Pancreas (tissue), 10 donors: ENCODE data around the gene CDYL2. TPM values are rescaled to one million over a fixed set of nuclear protein-coding genes. Genes with fewer than 3 reads are reported as not detected.

Experiments used
- ATAC-seq, 4 donors: fragments of 200-7000 bp; cut with Tn5 transposase; one replicate each; pipeline versions ENCODE4 v1.8.0 to v1.9.1; 2020; ENCODE audit warnings: mild to moderate bottlenecking in 4 of 4, moderate library complexity in 4 of 4
- DNase-seq, 6 donors: peaks; one replicate each; pipeline ENCODE4 v3.0.0-alpha.2; 2020
- FAIRE-seq: peaks from 2 replicates; lab custom pipeline; 2012; peaks lifted over from hg19 to GRCh38; lab: Jason Lieb, UNC
- H3K27ac ChIP-seq, 4 donors: fragments of 200-600 bp; sonication (generic); 1 replicate in 3 of 4; 2 replicates in 1 of 4; pipeline versions ENCODE4 v1.5.0 to v1.8.0; 2020
- H3K27me3 ChIP-seq, 4 donors: fragments of 200-600 bp; one replicate each; pipeline ENCODE4 v1.8.0; 2021
- H3K36me3 ChIP-seq, 3 donors: fragments of 200-600 bp; sonication (generic) in 1 of 3; one replicate each; pipeline versions ENCODE4 v1.5.0 to v1.8.0; 2020 to 2021
- H3K4me1 ChIP-seq, 3 donors: fragments of 200-600 bp; one replicate each; pipeline ENCODE4 v1.8.0; 2021
- H3K4me3 ChIP-seq, 4 donors: fragments of 200-600 bp; sonication (generic) in 2 of 4; one replicate each; pipeline versions ENCODE4 v1.5.0 to v1.8.0; 2020 to 2021
- H3K9me3 ChIP-seq, 4 donors: fragments of 200-600 bp; one replicate each; pipeline ENCODE4 v1.8.0; 2021
- WGBS, 2 donors: extraction: QIAGEN DNeasy Blood & Tissue Kit; methylation state at CpG; one replicate each; pipeline ENCODE4 v1.1.7; 2013; 5-methylcytosine and 5-hydroxymethylcytosine counted together
- intact Hi-C, 3 donors: fragments of 100-400 bp; cut with DNase I; formaldehyde crosslinking; loops; one replicate each; pipeline versions ENCODE4 v1.11.1 to v1.14.2; 2022
- polyA plus RNA-seq, 2 donors: library from polyadenylated mRNA; stranded (reverse); fragments of 200-250 nt; gene quantifications; one replicate each; pipeline ENCODE4 v1.2.3, GENCODE V29; 2013
- total RNA-seq, 6 donors: library from RNA; stranded (reverse); fragmentation: NEBNext Ultra II Directional in 4 of 6; extraction: Animal tissue kit (Norgen Biotek cat#: 25700) in 4 of 6; gene quantifications; one replicate each; pipeline versions ENCODE4 v1.2.1 to v1.2.4, GENCODE V29; 2021 to 2023
- TF ChIP-seq, protein P1 (sequence below), 4 donors: fragments of 200-600 bp; sonication (generic) in 3 of 4; IDR thresholded peaks; one replicate each; pipeline versions ENCODE4 v1.5.0 to v1.8.0; 2021; ENCODE audit warnings: antibody characterized with exemption in 4 of 4
- donor health status: healthy with polysubstance abuse.
- donor health status: DM: no; HTN: no; CAD: no; lungs with moderate emphysema.
- donor health status: DM: no; HTN: no; CAD: no.
- donor health status: control.
- donor health status: control.
- donor health status: Bipolar disorder and iron deficiency.
- donor health status: DM: yes; HTN: yes; CAD: no.
- donor health status: DM: no; HTN: no; CAD: no.
- donor health status: DM: no; HTN: no; CAD: no.
- donor health status: DM: yes; HTN: yes; CAD: no.

CDYL2 gene
- total and polyA plus RNA-seq, 8 donors, result 0.61 to 7.1 (median 3.1) TPM

DNA sequence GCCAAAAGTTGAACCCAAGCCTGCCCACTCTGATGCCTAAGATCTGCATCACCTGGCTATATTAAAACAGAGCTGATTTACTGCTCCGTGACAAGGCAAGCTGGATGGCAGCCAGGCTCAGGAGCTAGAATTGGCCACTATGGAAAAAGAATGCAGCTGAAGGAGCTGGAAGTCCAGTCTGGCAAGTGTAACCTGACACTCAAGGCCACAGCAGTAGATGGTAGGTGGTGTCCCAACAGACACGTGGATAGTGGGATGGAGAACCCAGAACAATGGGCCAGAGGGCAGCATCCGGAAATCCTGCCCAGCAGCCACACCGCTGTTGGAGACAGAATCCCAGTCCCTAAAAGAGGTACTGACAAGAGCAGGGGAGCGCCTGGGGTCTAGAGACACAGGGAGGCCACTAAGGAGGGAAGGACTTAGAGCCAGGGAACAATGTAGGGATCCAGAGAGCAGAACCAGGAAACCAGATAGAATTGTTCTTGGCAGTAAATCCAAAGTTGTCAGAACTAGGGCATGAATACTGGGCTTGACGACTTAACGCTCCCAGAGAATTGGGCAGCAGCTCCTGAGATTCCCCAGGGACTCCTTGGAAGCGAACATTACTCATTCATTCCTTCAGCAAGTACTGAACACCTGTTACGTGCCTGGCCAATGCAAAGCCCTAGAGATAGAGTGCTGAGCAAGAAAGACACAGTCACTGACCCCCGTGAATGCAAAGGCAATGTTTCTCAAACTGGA is 85.7 kb downstream of the CDYL2 start:
- FAIRE-seq (no peak), ATAC-seq (peak; percentile 90 to 95 (median 92)), DNase-seq (peak; percentile 68 to 81 (median 76))
- TF ChIP-seq, protein P1, sequence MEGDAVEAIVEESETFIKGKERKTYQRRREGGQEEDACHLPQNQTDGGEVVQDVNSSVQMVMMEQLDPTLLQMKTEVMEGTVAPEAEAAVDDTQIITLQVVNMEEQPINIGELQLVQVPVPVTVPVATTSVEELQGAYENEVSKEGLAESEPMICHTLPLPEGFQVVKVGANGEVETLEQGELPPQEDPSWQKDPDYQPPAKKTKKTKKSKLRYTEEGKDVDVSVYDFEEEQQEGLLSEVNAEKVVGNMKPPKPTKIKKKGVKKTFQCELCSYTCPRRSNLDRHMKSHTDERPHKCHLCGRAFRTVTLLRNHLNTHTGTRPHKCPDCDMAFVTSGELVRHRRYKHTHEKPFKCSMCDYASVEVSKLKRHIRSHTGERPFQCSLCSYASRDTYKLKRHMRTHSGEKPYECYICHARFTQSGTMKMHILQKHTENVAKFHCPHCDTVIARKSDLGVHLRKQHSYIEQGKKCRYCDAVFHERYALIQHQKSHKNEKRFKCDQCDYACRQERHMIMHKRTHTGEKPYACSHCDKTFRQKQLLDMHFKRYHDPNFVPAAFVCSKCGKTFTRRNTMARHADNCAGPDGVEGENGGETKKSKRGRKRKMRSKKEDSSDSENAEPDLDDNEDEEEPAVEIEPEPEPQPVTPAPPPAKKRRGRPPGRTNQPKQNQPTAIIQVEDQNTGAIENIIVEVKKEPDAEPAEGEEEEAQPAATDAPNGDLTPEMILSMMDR (IDR thresholded peaks at IDR 0.05), result no peak
- 49 to 51% methylated on average over 10 of the region's 10 CpGs for whole genome bisulfite sequencing, 2 donors
- H3K27me3 ChIP-seq, result no peaks in the 10 kb centered on the region
- H3K36me3 ChIP-seq, result no peaks in the 10 kb centered on the region
- intact Hi-C loops, result no loop called here
- no peak overlapping the region for H3K4me3 ChIP-seq
- H3K27ac ChIP-seq, result peak overlapping the region; percentile 32 to 67 (median 56)
- H3K4me1 ChIP-seq, result peaks cover 0 to 19% (median 6%) of the 10 kb centered on the region in 3 donors
- H3K9me3 ChIP-seq, result no peaks in the 10 kb centered on the region

DNA sequence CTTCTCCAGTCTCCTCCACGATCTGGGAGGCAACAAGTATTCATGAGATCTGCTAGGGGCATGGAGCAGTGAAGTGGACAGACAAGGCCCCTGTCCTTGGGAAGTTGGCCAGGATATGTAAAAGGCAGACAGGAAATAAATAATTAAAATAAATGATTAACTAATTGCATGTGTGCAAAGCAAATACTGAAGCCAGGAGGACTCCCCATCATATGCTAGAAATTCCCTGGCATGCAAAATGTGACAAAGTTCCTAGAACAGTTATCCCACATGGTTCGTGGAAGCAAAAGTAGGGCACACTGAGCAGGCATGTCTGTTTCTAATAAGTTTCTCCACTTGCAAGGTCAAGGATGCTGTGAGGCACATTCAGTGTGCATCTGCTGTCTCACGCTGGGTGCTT is 86.8 kb downstream of the CDYL2 start:
- Histone ChIP-seq H3K27ac (no peak overlapping the region), H3K4me3 (no peak overlapping the region), H3K27me3 (no peaks in the 10 kb centered on the region), H3K36me3 (no peaks in the 10 kb centered on the region), H3K4me1 (peaks cover 0 to 19% (median 6%) of the 10 kb centered on the region in 3 donors), H3K9me3 (no peaks in the 10 kb centered on the region)
- 53 to 63% methylated on average over 3 of the region's 3 CpGs for WGBS, 2 donors
- intact Hi-C loops, result no loop called here
- FAIRE-seq, result no peak
- TF ChIP-seq, protein P1 (IDR thresholded peaks at IDR 0.05), result no peak
- peak in 2 of 6 donors; percentile 16 to 18 for DNase-seq
- ATAC-seq, result peak; percentile 32 to 71 (median 62)

GRCh38 chr16:80716564-80717139 is 87.7 kb downstream of the CDYL2 start:
- TF ChIP-seq, protein P1 (IDR thresholded peaks at IDR 0.05), result no peak
- DNase-seq, result no peak
- intact Hi-C loops, result no loop called here
- Histone ChIP-seq H3K27ac (no peak overlapping the region), H3K36me3 (no peaks in the 10 kb centered on the region), H3K4me3 (no peak overlapping the region), H3K4me1 (peaks cover 0 to 19% (median 6%) of the 10 kb centered on the region in 3 donors), H3K27me3 (no peaks in the 10 kb centered on the region), H3K9me3 (no peaks in the 10 kb centered on the region)
- no peak for FAIRE-seq
- WGBS, 2 donors, result 81 to 97% methylated on average over 2 of the region's 2 CpGs
- ATAC-seq, result no peak

DNA sequence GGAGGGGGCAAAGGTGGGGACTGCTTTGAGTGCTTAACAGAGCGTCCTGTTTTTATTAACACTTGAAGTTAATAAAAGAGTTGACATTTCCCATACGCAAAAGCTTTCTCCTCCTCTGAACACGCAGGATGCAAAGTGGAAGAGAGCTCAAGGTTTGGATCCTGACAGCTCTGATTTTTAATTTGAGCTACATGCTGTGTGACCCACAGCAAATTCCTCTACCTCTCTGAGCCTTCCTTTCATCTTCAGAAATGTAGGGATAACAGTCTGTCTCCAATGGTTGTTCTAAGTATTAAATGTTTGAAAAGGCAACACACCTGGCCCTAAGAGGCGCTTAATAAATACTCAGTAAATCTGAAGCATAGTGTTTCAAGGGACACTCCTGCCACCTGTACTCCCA is 93.0 kb downstream of the CDYL2 start:
- H3K27ac ChIP-seq, result no peak overlapping the region
- TF ChIP-seq, protein P1 (IDR thresholded peaks at IDR 0.05), result no peak
- DNase-seq (no peak), ATAC-seq (no peak), FAIRE-seq (no peak)
- no peaks in the 10 kb centered on the region for H3K4me1 ChIP-seq
- H3K36me3 ChIP-seq, result no peaks in the 10 kb centered on the region
- 91 to 93% methylated on average over 4 of the region's 4 CpGs for WGBS, 2 donors
- no peaks in the 10 kb centered on the region for H3K27me3 ChIP-seq
- H3K4me3 ChIP-seq, result no peak overlapping the region
- intact Hi-C loops, result no loop called here
- no peaks in the 10 kb centered on the region for H3K9me3 ChIP-seq

DNA sequence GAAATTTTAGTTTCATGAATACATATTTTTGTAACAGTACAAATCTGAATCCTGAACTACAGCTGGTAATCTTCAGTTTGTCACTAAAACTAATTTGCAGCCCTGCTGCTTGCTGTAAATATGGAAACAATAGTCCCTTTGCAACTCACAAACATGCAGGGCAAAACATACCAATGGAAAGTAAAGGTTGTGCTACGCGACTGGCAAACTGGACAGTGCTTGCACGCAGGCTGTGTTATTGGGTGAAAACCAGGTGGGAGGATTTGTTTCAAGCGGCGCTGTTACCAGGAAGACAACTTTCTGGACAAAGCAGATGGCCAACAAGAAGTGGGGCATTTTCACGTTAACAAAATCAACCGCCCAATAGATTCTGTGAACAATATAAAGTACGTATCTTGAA is 93.5 kb downstream of the CDYL2 start:
- 93% methylated on average over 8 of the region's 8 CpGs for WGBS, 2 donors
- TF ChIP-seq, protein P1 (IDR thresholded peaks at IDR 0.05), result no peak
- intact Hi-C loops, result no loop called here
- no peak for ATAC-seq
- no peak for FAIRE-seq
- no peaks in the 10 kb centered on the region for H3K9me3 ChIP-seq
- H3K36me3 ChIP-seq, result no peaks in the 10 kb centered on the region
- no peak for DNase-seq
- no peaks in the 10 kb centered on the region for H3K4me1 ChIP-seq
- no peak overlapping the region for H3K4me3 ChIP-seq
- no peaks in the 10 kb centered on the region for H3K27me3 ChIP-seq
- no peak overlapping the region for H3K27ac ChIP-seq
